SK-N-SH treated with all-trans-retinoic acid at 6 μM for 48 hours (cell line): ENCODE results near the gene ACMSD.

ENCODE experiments used
- GLIS3 ChIP-seq: fragments of 250-450 bp; sonication (Bioruptor Pico); IDR thresholded peaks from 2 replicates; pipeline ENCODE4 v1.5.0; 2020; ENCODE audit warnings: mild to moderate bottlenecking, moderate library complexity
- RARB ChIP-seq: fragments of 250-450 bp; sonication (Bioruptor Pico); IDR thresholded peaks from 2 replicates; pipeline ENCODE4 v1.8.0; 2021; ENCODE audit warnings: mild to moderate bottlenecking, moderate library complexity
- SNAI2 ChIP-seq: fragments of 250-450 bp; sonication (Bioruptor Pico); IDR thresholded peaks from 2 replicates; pipeline ENCODE4 v1.5.0; 2020; ENCODE audit warnings: mild to moderate bottlenecking, moderate library complexity
- ZFP3 ChIP-seq: fragments of 250-450 bp; sonication (Bioruptor Pico); IDR thresholded peaks from 2 replicates; pipeline ENCODE4 v1.5.0; 2020; ENCODE audit warnings: mild to moderate bottlenecking, moderate library complexity
- ZFP30 ChIP-seq: fragments of 450-650 bp; formaldehyde crosslinking; IDR thresholded peaks from 2 replicates; pipeline ENCODE4 v1.5.0; 2022; ENCODE audit warnings: mild to moderate bottlenecking, moderate library complexity
- ZNF8 ChIP-seq: fragments of 450-650 bp; formaldehyde crosslinking; IDR thresholded peaks from 2 replicates; pipeline ENCODE4 v1.5.0; 2020; ENCODE audit warnings: mild to moderate bottlenecking, moderate library complexity
- TF ChIP-seq, protein P1 (sequence below): fragments of 250-450 bp; sonication (Bioruptor Pico); IDR thresholded peaks from 2 replicates; pipeline ENCODE4 v1.8.0; 2020; ENCODE audit warnings: mild to moderate bottlenecking, moderate library complexity, borderline replicate concordance
- TF ChIP-seq, protein P2 (sequence below): fragments of 250-450 bp; sonication (Bioruptor Pico); IDR thresholded peaks from 2 replicates; pipeline ENCODE4 v1.5.1; 2021; ENCODE audit warnings: mild to moderate bottlenecking, moderate library complexity

DNA sequence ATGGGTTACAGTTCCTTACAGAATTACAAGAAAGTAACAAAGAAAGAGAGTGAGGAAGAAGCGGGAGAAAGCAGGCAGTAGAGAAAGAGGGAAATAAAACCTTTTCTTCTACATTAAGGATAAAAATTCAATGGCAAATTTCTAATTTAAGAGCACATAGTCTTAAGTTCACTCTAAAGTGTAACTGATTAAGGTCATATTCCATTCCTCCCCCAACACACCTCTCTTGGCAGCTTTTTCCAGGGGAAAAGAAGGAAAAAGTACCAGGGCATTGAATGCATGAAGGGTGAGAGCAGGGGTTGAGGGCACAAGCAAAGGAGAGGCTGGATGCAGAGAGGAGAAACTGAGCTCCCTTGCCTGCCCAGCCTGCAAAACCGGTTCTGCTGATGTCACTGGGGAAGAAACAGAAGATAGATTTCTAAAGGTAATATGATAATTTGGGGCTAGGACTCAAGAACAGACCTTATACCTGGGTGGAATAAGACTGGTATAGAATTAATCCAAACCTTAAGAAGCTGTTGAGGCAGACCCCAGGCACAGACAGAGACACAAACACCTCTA is 4.6 kb downstream of the ACMSD start:
- TF ChIP-seq, protein P1, sequence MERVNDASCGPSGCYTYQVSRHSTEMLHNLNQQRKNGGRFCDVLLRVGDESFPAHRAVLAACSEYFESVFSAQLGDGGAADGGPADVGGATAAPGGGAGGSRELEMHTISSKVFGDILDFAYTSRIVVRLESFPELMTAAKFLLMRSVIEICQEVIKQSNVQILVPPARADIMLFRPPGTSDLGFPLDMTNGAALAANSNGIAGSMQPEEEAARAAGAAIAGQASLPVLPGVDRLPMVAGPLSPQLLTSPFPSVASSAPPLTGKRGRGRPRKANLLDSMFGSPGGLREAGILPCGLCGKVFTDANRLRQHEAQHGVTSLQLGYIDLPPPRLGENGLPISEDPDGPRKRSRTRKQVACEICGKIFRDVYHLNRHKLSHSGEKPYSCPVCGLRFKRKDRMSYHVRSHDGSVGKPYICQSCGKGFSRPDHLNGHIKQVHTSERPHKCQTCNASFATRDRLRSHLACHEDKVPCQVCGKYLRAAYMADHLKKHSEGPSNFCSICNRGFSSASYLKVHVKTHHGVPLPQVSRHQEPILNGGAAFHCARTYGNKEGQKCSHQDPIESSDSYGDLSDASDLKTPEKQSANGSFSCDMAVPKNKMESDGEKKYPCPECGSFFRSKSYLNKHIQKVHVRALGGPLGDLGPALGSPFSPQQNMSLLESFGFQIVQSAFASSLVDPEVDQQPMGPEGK = no peak
- TF ChIP-seq ZNF8 = no peak
- TF ChIP-seq ZFP30 (CRISPR knock-in tag) = no peak
- TF ChIP-seq ZFP3 (CRISPR knock-in tag) = no peak
- no peak for TF ChIP-seq GLIS3 (CRISPR knock-in tag)
- TF ChIP-seq SNAI2 (CRISPR knock-in tag) = no peak
- TF ChIP-seq, protein P2, sequence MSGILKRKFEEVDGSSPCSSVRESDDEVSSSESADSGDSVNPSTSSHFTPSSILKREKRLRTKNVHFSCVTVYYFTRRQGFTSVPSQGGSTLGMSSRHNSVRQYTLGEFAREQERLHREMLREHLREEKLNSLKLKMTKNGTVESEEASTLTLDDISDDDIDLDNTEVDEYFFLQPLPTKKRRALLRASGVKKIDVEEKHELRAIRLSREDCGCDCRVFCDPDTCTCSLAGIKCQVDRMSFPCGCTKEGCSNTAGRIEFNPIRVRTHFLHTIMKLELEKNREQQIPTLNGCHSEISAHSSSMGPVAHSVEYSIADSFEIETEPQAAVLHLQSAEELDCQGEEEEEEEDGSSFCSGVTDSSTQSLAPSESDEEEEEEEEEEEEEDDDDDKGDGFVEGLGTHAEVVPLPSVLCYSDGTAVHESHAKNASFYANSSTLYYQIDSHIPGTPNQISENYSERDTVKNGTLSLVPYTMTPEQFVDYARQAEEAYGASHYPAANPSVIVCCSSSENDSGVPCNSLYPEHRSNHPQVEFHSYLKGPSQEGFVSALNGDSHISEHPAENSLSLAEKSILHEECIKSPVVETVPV = no peak
- TF ChIP-seq RARB = no peak
